ENCODE data around the gene HOXD9.

DNA sequence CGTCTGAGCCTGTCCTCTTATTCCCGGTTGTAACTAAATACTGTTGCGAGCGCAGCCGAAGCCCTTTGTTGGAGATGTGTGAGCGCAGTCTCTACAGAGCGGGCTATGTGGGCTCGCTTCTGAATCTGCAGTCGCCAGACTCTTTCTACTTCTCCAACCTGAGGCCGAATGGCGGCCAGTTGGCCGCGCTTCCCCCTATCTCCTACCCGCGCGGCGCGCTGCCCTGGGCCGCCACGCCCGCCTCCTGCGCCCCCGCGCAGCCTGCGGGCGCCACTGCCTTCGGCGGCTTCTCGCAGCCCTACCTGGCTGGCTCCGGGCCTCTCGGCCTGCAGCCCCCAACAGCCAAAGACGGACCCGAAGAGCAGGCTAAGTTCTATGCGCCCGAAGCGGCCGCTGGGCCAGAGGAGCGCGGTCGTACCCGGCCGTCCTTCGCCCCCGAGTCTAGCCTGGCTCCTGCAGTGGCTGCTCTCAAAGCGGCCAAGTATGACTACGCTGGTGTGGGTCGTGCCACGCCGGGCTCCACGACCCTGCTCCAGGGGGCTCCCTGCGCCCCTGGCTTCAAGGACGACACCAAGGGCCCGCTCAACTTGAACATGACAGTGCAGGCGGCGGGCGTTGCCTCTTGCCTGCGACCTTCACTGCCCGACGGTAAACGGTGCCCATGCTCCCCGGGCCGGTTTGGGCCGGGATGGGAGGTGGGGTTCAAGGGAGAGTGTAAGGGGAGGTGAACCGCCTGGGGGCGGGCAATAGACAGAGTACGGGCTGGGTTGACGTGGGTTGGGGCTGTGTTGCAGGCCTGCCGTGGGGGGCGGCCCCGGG, 22.6 kb upstream of the HOXD9 start, which contains the start of gene HOXD12:
- no peak for TF ChIP-seq POLR2AphosphoS5 (IDR thresholded peaks at IDR 0.05; ENCODE audit: low read depth, low read length)
- no peak for TF ChIP-seq TAF1 (IDR thresholded peaks at IDR 0.05; ENCODE audit: low read depth, low read length)
